Dermis microvascular lymphatic vessel endothelial cell (primary cell): ENCODE data around the gene IGFBP7. TPM values are rescaled to one million over a fixed set of nuclear protein-coding genes. Genes with fewer than 3 reads are reported as not detected.

ENCODE experiments used
- total RNA-seq: library from RNA; depleted of rRNA; stranded (reverse); fragments of >200 nt; gene quantifications from 2 replicates; pipeline ENCODE4 v1.2.1, GENCODE V29; 2014

The IGFBP7 gene
- total RNA-seq, 1 donor from 2014 or later: 598 TPM

Other genes with a start within 250 kb of the IGFBP7 start
- gene REST, start 202.5 kb downstream of the IGFBP7 start, total RNA-seq: 27.2 and 29.5 TPM in 2 replicates
- gene NOA1, start 132.8 kb downstream of the IGFBP7 start, total RNA-seq: 14.2 and 18.5 TPM in 2 replicates
- 70.9 and 83.7 TPM in 2 replicates for gene POLR2B, start 131.5 kb downstream of the IGFBP7 start, total RNA-seq